Psoas muscle (tissue), 8 donors: ENCODE results near the gene NLRP9. TPM values are rescaled to one million over a fixed set of nuclear protein-coding genes. Genes with fewer than 3 reads are reported as not detected.
"Not testable (repeated sequence)": the region's sequence is repeated elsewhere in the genome, so short reads cannot be mapped to it uniquely, and the experiment has no call there.

ENCODE experiments used
- ATAC-seq, 4 donors: fragments of 200-7000 bp; cut with Tn5 transposase; one replicate each; pipeline ENCODE4 v1.9.1; 2020; ENCODE audit warnings: moderate library complexity in 3 of 4, mild to moderate bottlenecking in 2 of 4
- DNase-seq, 2 donors: peaks; one replicate each; pipeline ENCODE4 v3.0.0-alpha.2; 2020
- H3K27ac ChIP-seq: fragments of 200-600 bp; one replicate; pipeline ENCODE4 v1.8.0; 2022
- H3K27me3 ChIP-seq, 3 donors: fragments of 200-600 bp in 1 of 3; one replicate each; pipeline versions ENCODE4 v1.6.1 to v1.8.0; 2013 to 2022; ENCODE audit warnings: low read length in 2 of 3, mild to moderate bottlenecking in 2 of 3, moderate library complexity in 1 of 3; ENCODE audit not compliant: insufficient read depth in 3 of 3
- H3K36me3 ChIP-seq, 2 donors: fragments of 200-600 bp in 1 of 2; one replicate each; pipeline versions ENCODE4 v1.6.1 to v1.8.0; 2013 to 2022; ENCODE audit warnings: low read depth in 1 of 2, mild to moderate bottlenecking in 1 of 2, moderate library complexity in 1 of 2; ENCODE audit not compliant: insufficient read depth in 1 of 2
- H3K4me1 ChIP-seq: fragments of 200-600 bp; one replicate; pipeline ENCODE4 v1.8.0; 2022
- H3K4me3 ChIP-seq: fragments of 200-600 bp; one replicate; pipeline ENCODE4 v1.8.0; 2022; ENCODE audit warnings: mild to moderate bottlenecking
- H3K9me3 ChIP-seq: fragments of 200-600 bp; one replicate; pipeline ENCODE4 v1.8.0; 2022
- CTCF ChIP-seq: fragments of 200-600 bp; IDR thresholded peaks from one replicate; pipeline ENCODE4 v1.8.0; 2022; ENCODE audit warnings: antibody characterized with exemption
- WGBS, 3 donors: extraction: QIAGEN DNeasy Blood & Tissue Kit; methylation state at CpG; one replicate each; pipeline versions ENCODE4 v1.1.6 to v1.1.7; 2013; 5-methylcytosine and 5-hydroxymethylcytosine counted together
- intact Hi-C, 2 donors: fragments of 100-400 bp; cut with DNase I; formaldehyde crosslinking; loops; one replicate each; pipeline versions ENCODE4 v1.11.0 to v1.14.2; 2022
- polyA plus RNA-seq, 3 donors: library from polyadenylated mRNA; stranded (reverse); fragments of 200-250 nt; gene quantifications; one replicate each; pipeline ENCODE4 v1.2.3, GENCODE V29; 2013
- total RNA-seq, 4 donors: library from RNA; stranded (reverse); fragmentation: NEBNext Ultra II Directional in 2 of 4; extraction: Animal tissue kit (Norgen Biotek cat#: 25700) in 2 of 4; gene quantifications; one replicate each; pipeline versions ENCODE4 v1.2.1 to v1.2.4, GENCODE V29; 2021 to 2023
- donor health status: healthy with polysubstance abuse.
- donor health status: DM: no; HTN: no; CAD: no; lungs with moderate emphysema.
- donor health status: Bipolar disorder and iron deficiency.
- donor health status: healthy.
- donor health status: DM: yes; HTN: yes; CAD: no.
- donor health status: DM: no; HTN: no; CAD: no.
- donor health status: DM: no; HTN: no; CAD: no.
- donor health status: DM: yes; HTN: yes; CAD: no.

Gene NLRP9
- total and polyA plus RNA-seq, 7 donors: not detected

GRCh38 chr19:55723491-55723890 is 14.7 kb downstream of the NLRP9 start:
- Histone ChIP-seq H3K27me3 (peaks cover 0 to 13% (median 3%) of the 10 kb centered on the region in 3 donors), H3K4me3 (no peak overlapping the region), H3K27ac (no peak overlapping the region), H3K36me3 (no peaks in the 10 kb centered on the region), H3K9me3 (no peaks in the 10 kb centered on the region), H3K4me1 (no peaks in the 10 kb centered on the region)
- ATAC-seq (no peak), DNase-seq (no peak)
- no peak for TF ChIP-seq CTCF
- WGBS, 3 donors: 86 to 89% (median 88%) methylated on average over 8 of the region's 8 CpGs
- intact Hi-C loops: no loop called here

GRCh38 chr19:55720801-55721200 is 17.4 kb downstream of the NLRP9 start:
- intact Hi-C loops: no loop called here
- H3K36me3 ChIP-seq: no peaks in the 10 kb centered on the region
- no peaks in the 10 kb centered on the region for H3K4me1 ChIP-seq
- H3K27ac ChIP-seq: no peak overlapping the region
- 78 to 89% (median 84%) methylated on average over 3 of the region's 3 CpGs for WGBS, 3 donors
- TF ChIP-seq CTCF: no peak
- no peak for ATAC-seq
- H3K4me3 ChIP-seq: no peak overlapping the region
- no peaks in the 10 kb centered on the region for H3K9me3 ChIP-seq
- H3K27me3 ChIP-seq: peaks cover 0 to 36% (median 3%) of the 10 kb centered on the region in 3 donors
- DNase-seq: no peak

- H3K27me3 ChIP-seq: peaks cover 0 to 36% (median 3%) of the 10 kb centered on the region in 3 donors
- H3K4me3 ChIP-seq: no peak overlapping the region
- no peak overlapping the region for H3K27ac ChIP-seq
- H3K4me1 ChIP-seq: no peaks in the 10 kb centered on the region
- DNase-seq (no peak), ATAC-seq (no peak)
- 62 to 71% (median 68%) methylated on average over 5 of the region's 5 CpGs for WGBS, 3 donors
- H3K9me3 ChIP-seq: no peaks in the 10 kb centered on the region
- intact Hi-C loops: no loop called here
- no peaks in the 10 kb centered on the region for H3K36me3 ChIP-seq
- no peak for TF ChIP-seq CTCF
These were observed 17.9 kb downstream of the NLRP9 start for GRCh38 chr19:55720214-55720746.

GRCh38 chr19:55717879-55718711 is 20.1 kb downstream of the NLRP9 start:
- H3K9me3 ChIP-seq, H3K27ac ChIP-seq, DNase-seq, H3K4me3 ChIP-seq, intact Hi-C loops, H3K4me1 ChIP-seq, ATAC-seq, H3K36me3 ChIP-seq: not testable (repeated sequence)
- H3K27me3 ChIP-seq: peaks cover 0 to 43% (median 3%) of the 10 kb centered on the region in 3 donors
- 40 to 59% (median 48%) methylated on average over 13 of the region's 13 CpGs for WGBS, 3 donors

GRCh38 chr19:55717251-55717650 is 21.0 kb downstream of the NLRP9 start:
- Histone ChIP-seq H3K4me1 (no peaks in the 10 kb centered on the region), H3K9me3 (no peaks in the 10 kb centered on the region), H3K27me3 (peaks cover 0 to 39% (median 3%) of the 10 kb centered on the region in 3 donors), H3K4me3 (no peak overlapping the region), H3K36me3 (no peaks in the 10 kb centered on the region), H3K27ac (no peak overlapping the region)
- WGBS, 3 donors: 63 to 73% (median 65%) methylated on average over 11 of the region's 11 CpGs
- no peak for ATAC-seq
- DNase-seq: no peak
- intact Hi-C loops: no loop called here
- TF ChIP-seq CTCF: no peak
